ENCODE results near the gene CCDC7.

Gene CCDC7

GRCh38 chr10:32412499-32412853 lies 33.5 kb upstream of the CCDC7 start:
- WGBS, 2 experiments = 87 to 92% methylated on average over 2 of the region's 2 CpGs
- H3K27me3 ChIP-seq (ENCODE audit: control insufficient read depth, insufficient read depth, low read length, poor library complexity, severe bottlenecking) = no peaks in the 10 kb centered on the region
- no peaks in the 10 kb centered on the region for H3K9me3 ChIP-seq (ENCODE audit: control insufficient read depth, low read length)
- H3K36me3 ChIP-seq (ENCODE audit: control insufficient read depth, insufficient read depth, low read length) = no peaks in the 10 kb centered on the region
- H3K4me1 ChIP-seq (ENCODE audit: control insufficient read depth, insufficient read depth, low read length) = no peaks in the 10 kb centered on the region
- H3K27ac ChIP-seq (ENCODE audit: insufficient read depth, low read depth, low read length, poor library complexity, severe bottlenecking) = no peak overlapping the region
- no peak overlapping the region for H3K4me3 ChIP-seq (ENCODE audit: insufficient read depth, low read depth, low read length)

- 82 to 95% methylated on average over 2 of the region's 2 CpGs for WGBS, 2 experiments
- H3K27ac ChIP-seq (ENCODE audit: insufficient read depth, low read depth, low read length, poor library complexity, severe bottlenecking) = no peak overlapping the region
- no peaks in the 10 kb centered on the region for H3K4me1 ChIP-seq (ENCODE audit: control insufficient read depth, insufficient read depth, low read length)
Measured at GRCh38 chr10:32413513-32413912, 32.4 kb upstream of the CCDC7 start.

DNA sequence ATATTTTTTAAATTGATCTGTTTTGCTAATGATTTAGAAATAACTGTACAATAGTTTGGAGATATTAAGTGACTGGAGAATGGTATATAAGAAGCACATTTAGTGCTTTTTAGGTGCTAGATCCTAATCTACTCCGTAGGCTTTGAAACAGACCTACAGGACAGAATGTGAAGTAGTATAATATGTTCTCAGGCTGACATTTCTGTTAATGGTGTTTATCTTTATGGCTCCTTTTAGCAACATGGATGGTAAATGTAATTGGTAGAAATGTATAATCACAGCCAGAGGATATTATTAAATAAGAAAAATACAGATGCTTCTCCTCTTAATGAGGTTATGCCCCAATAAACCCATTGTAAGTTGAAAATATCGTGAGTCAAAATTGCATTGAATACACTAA lies 30.6 kb upstream of the CCDC7 start:
- Histone ChIP-seq H3K27me3 (ENCODE audit: control insufficient read depth, insufficient read depth, low read length, poor library complexity, severe bottlenecking) (no peaks in the 10 kb centered on the region), H3K4me1 (ENCODE audit: control insufficient read depth, insufficient read depth, low read length) (no peaks in the 10 kb centered on the region), H3K27ac (ENCODE audit: insufficient read depth, low read depth, low read length, poor library complexity, severe bottlenecking) (no peak overlapping the region), H3K36me3 (ENCODE audit: control insufficient read depth, insufficient read depth, low read length) (no peaks in the 10 kb centered on the region), H3K4me3 (ENCODE audit: insufficient read depth, low read depth, low read length) (no peak overlapping the region), H3K9me3 (ENCODE audit: control insufficient read depth, low read length) (no peaks in the 10 kb centered on the region)
- 98 to 100% methylated on average over 2 of the region's 2 CpGs for WGBS, 2 experiments

More at GRCh38 chr10:32413513-32413912, 32.4 kb upstream of the CCDC7 start:
- Histone ChIP-seq H3K27me3 (ENCODE audit: control insufficient read depth, insufficient read depth, low read length, poor library complexity, severe bottlenecking) (no peaks in the 10 kb centered on the region), H3K9me3 (ENCODE audit: control insufficient read depth, low read length) (no peaks in the 10 kb centered on the region), H3K4me3 (ENCODE audit: insufficient read depth, low read depth, low read length) (no peak overlapping the region), H3K36me3 (ENCODE audit: control insufficient read depth, insufficient read depth, low read length) (no peaks in the 10 kb centered on the region)

DNA sequence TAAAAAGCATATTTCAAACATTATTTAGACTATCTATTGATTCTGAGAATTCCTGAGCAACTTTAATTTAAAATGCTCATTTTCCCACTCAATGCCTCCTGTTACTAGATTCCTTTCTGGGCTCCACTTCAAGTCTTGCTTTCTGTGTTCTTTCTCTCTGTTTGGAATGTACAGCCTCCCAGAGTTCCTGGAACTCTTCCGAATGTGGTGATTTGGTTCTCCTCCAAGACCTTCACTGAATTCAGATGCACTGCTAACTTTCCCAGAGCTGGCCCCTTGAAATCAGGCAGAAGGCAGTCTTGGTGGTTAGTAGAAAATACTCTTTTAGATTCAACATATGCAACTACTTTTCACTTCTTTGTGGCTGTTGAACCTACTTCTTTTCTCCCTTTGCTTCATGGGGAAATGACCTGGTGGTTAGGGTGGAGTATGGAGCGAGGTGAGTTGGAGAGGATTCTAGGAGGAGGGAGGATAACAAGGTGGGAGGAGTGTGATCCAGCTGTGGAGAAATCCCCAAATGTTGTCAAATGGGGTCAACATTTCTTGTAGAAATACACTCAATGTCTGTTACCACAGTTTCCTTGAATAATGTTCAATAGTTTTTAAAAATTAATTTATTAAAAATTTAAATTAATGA lies 27.9 kb upstream of the CCDC7 start:
- H3K4me1 ChIP-seq (ENCODE audit: control insufficient read depth, insufficient read depth, low read length) = no peaks in the 10 kb centered on the region
- H3K9me3 ChIP-seq (ENCODE audit: control insufficient read depth, low read length) = no peaks in the 10 kb centered on the region
- H3K36me3 ChIP-seq (ENCODE audit: control insufficient read depth, insufficient read depth, low read length) = no peaks in the 10 kb centered on the region
- 66 to 75% methylated on average over 2 of the region's 2 CpGs for WGBS, 2 experiments
- no peak overlapping the region for H3K4me3 ChIP-seq (ENCODE audit: insufficient read depth, low read depth, low read length)
- H3K27me3 ChIP-seq (ENCODE audit: control insufficient read depth, insufficient read depth, low read length, poor library complexity, severe bottlenecking) = no peaks in the 10 kb centered on the region
- no peak overlapping the region for H3K27ac ChIP-seq (ENCODE audit: insufficient read depth, low read depth, low read length, poor library complexity, severe bottlenecking)

- no peaks in the 10 kb centered on the region for H3K9me3 ChIP-seq (ENCODE audit: control insufficient read depth, low read length)
- H3K4me1 ChIP-seq (ENCODE audit: control insufficient read depth, insufficient read depth, low read length) = no peaks in the 10 kb centered on the region
- 85 to 94% methylated on average over 3 of the region's 3 CpGs for WGBS, 2 experiments
- no peak overlapping the region for H3K4me3 ChIP-seq (ENCODE audit: insufficient read depth, low read depth, low read length)
- H3K36me3 ChIP-seq (ENCODE audit: control insufficient read depth, insufficient read depth, low read length) = no peaks in the 10 kb centered on the region
- no peak overlapping the region for H3K27ac ChIP-seq (ENCODE audit: insufficient read depth, low read depth, low read length, poor library complexity, severe bottlenecking)
- H3K27me3 ChIP-seq (ENCODE audit: control insufficient read depth, insufficient read depth, low read length, poor library complexity, severe bottlenecking) = no peaks in the 10 kb centered on the region
Measured at GRCh38 chr10:32418572-32418971, 27.4 kb upstream of the CCDC7 start.

DNA sequence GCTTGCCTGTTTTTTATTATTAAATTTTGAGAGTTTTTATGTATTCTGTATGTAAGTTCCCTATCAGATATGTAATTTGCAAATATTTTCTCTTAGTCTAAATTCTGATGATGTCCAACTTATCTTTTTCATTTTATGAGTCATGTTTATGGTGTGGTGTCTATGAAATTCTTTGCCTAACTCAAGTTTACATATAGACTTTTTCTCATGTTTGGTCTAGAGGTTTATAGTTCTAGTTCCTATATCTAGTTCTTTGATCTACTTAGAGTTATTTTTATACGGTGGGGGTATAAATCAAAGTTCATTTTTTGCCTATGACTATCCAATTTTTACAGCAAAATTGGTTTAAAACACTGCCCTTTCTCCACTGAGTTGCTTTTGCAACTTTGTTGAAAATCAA lies 26.3 kb upstream of the CCDC7 start:
- Histone ChIP-seq H3K27ac (ENCODE audit: insufficient read depth, low read depth, low read length, poor library complexity, severe bottlenecking) (no peak overlapping the region), H3K4me3 (ENCODE audit: insufficient read depth, low read depth, low read length) (no peak overlapping the region), H3K36me3 (ENCODE audit: control insufficient read depth, insufficient read depth, low read length) (no peaks in the 10 kb centered on the region), H3K4me1 (ENCODE audit: control insufficient read depth, insufficient read depth, low read length) (no peaks in the 10 kb centered on the region), H3K9me3 (ENCODE audit: control insufficient read depth, low read length) (no peaks in the 10 kb centered on the region), H3K27me3 (ENCODE audit: control insufficient read depth, insufficient read depth, low read length, poor library complexity, severe bottlenecking) (no peaks in the 10 kb centered on the region)
- WGBS, 2 experiments = 100% methylated on average over 1 of the region's 1 CpG; no CpG with 5 or more reads in 1 of the 2 experiments

DNA sequence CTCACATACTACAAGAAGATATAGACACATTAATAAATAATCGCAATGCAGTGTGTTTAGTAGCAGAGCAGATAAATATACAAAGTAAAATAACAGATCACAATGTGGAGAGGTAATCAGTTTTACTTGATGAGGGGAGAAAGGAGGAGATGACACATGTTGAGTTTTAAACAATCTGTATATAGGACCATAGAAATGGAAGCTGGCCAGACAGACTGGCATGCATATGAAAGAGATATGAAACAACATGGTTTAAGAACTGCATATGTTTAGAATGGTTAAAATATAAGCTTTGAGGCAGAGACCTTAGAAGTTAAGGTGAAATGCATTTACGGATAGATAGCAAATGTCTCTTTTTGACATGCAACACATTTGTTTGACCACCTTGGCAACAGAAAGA lies 19.8 kb upstream of the CCDC7 start:
- H3K27me3 ChIP-seq (ENCODE audit: control insufficient read depth, insufficient read depth, low read length, poor library complexity, severe bottlenecking) = no peaks in the 10 kb centered on the region
- no peak overlapping the region for H3K4me3 ChIP-seq (ENCODE audit: insufficient read depth, low read depth, low read length)
- 95 to 98% methylated on average over 1 to 2 of the region's 2 CpGs for WGBS, 2 experiments
- no peaks in the 10 kb centered on the region for H3K9me3 ChIP-seq (ENCODE audit: control insufficient read depth, low read length)
- no peaks in the 10 kb centered on the region for H3K36me3 ChIP-seq (ENCODE audit: control insufficient read depth, insufficient read depth, low read length)
- no peak overlapping the region for H3K27ac ChIP-seq (ENCODE audit: insufficient read depth, low read depth, low read length, poor library complexity, severe bottlenecking)
- no peaks in the 10 kb centered on the region for H3K4me1 ChIP-seq (ENCODE audit: control insufficient read depth, insufficient read depth, low read length)

DNA sequence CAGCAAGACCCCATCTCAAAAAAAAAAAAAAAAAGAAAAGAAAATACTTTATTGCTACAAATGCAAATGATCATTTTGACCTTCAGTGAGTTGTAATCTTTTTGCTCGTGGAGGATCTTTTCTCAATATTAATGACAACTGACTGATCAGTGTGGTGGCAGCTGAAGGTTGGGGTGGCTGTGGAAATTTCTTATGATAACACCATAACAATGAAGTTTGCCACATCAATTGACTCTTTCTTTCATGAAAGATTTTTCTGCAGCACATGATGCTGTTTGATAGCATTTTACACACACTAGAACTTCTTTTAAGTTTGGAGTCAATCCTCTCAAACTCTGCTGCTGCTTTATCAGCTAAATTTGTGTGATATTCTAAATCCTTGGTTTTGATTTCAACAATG lies 12.4 kb upstream of the CCDC7 start:
- Histone ChIP-seq H3K4me3 (ENCODE audit: insufficient read depth, low read depth, low read length) (no peak overlapping the region), H3K9me3 (ENCODE audit: control insufficient read depth, low read length) (no peaks in the 10 kb centered on the region), H3K4me1 (ENCODE audit: control insufficient read depth, insufficient read depth, low read length) (no peaks in the 10 kb centered on the region), H3K27me3 (ENCODE audit: control insufficient read depth, insufficient read depth, low read length, poor library complexity, severe bottlenecking) (no peaks in the 10 kb centered on the region), H3K36me3 (ENCODE audit: control insufficient read depth, insufficient read depth, low read length) (no peaks in the 10 kb centered on the region), H3K27ac (ENCODE audit: insufficient read depth, low read depth, low read length, poor library complexity, severe bottlenecking) (no peak overlapping the region)
- 88 to 100% methylated on average over 1 of the region's 1 CpG for WGBS, 2 experiments

DNA sequence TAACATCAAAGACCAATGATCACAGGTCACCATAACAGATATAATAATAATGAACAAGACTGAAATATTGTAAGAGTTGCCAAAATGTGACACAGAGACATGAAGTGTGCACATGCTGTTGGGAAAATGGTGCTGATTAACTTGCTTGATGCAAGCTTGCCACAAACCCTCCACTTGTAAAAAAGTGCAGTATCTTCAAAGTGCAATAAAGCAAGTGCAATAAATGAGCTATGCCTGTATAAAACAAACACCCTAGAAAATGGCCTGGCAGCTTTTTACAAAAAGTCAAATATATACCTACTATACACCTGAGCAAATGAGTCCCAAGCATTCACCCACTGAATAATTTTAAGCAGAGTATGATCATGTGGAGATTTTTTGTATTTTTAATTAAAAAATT lies 9.7 kb upstream of the CCDC7 start:
- Histone ChIP-seq H3K27ac (ENCODE audit: insufficient read depth, low read depth, low read length, poor library complexity, severe bottlenecking) (no peak overlapping the region), H3K27me3 (ENCODE audit: control insufficient read depth, insufficient read depth, low read length, poor library complexity, severe bottlenecking) (no peaks in the 10 kb centered on the region), H3K36me3 (ENCODE audit: control insufficient read depth, insufficient read depth, low read length) (no peaks in the 10 kb centered on the region)

DNA sequence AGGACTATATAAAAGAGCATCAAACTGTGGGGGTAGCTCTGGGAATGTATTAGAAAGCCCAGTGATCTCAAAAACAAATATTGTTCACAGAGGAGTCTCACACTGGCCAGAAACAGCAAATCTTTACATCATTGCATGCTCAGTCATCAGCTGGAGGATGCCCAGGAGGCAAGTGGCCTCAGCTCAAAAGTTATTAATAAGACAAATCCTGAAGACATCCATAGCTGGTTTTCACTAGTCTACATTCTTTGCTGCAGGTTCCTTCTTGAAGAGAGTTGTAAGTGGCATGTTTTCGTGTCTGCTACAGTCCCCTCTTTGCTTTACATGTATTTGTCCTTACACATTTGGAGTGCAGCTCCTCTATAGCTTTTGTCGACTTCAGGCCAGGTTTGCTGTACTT lies 8.6 kb upstream of the CCDC7 start:
- Histone ChIP-seq H3K27ac (ENCODE audit: insufficient read depth, low read depth, low read length, poor library complexity, severe bottlenecking) (no peak overlapping the region), H3K4me1 (ENCODE audit: control insufficient read depth, insufficient read depth, low read length) (no peaks in the 10 kb centered on the region), H3K9me3 (ENCODE audit: control insufficient read depth, low read length) (no peaks in the 10 kb centered on the region), H3K36me3 (ENCODE audit: control insufficient read depth, insufficient read depth, low read length) (no peaks in the 10 kb centered on the region), H3K4me3 (ENCODE audit: insufficient read depth, low read depth, low read length) (no peak overlapping the region), H3K27me3 (ENCODE audit: control insufficient read depth, insufficient read depth, low read length, poor library complexity, severe bottlenecking) (no peaks in the 10 kb centered on the region)
- WGBS, 2 experiments = 81 to 91% methylated on average over 2 of the region's 2 CpGs

More for the DNA sequence above, 9.7 kb upstream of the CCDC7 start:
- Histone ChIP-seq H3K9me3 (ENCODE audit: control insufficient read depth, low read length) (no peaks in the 10 kb centered on the region), H3K4me1 (ENCODE audit: control insufficient read depth, insufficient read depth, low read length) (no peaks in the 10 kb centered on the region), H3K4me3 (ENCODE audit: insufficient read depth, low read depth, low read length) (no peak overlapping the region)

DNA sequence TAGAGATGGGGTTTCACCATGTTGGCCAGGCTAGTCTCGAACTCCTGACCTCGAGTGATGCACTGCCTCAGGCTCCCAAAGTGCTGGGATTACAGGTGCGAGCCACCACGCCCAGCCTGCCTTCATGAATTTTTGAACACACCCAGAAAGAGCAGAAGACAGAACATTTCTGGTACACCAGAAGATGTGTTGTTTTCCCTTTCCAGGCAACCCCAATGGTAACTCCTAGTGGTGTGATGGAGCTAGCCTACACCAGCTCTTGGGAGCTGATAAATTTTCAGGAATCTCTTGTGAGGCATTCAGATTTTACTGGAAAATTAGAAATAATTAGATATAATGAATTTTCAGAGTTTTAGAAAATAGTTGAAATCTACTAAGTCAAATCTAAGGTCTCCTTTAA lies 904 bp upstream of the CCDC7 start:
- Histone ChIP-seq H3K9me3 (ENCODE audit: control insufficient read depth, low read length) (no peaks in the 10 kb centered on the region), H3K36me3 (ENCODE audit: control insufficient read depth, insufficient read depth, low read length) (no peaks in the 10 kb centered on the region), H3K27ac (ENCODE audit: insufficient read depth, low read depth, low read length, poor library complexity, severe bottlenecking) (no peak overlapping the region), H3K27me3 (ENCODE audit: control insufficient read depth, insufficient read depth, low read length, poor library complexity, severe bottlenecking) (no peaks in the 10 kb centered on the region), H3K4me1 (ENCODE audit: control insufficient read depth, insufficient read depth, low read length) (no peaks in the 10 kb centered on the region), H3K4me3 (ENCODE audit: insufficient read depth, low read depth, low read length) (no peak overlapping the region)
- 88 to 97% methylated on average over 4 of the region's 4 CpGs for WGBS, 2 experiments

Measured in ectodermal cell (in vitro differentiated cells).